Uterus (tissue), 2 donors: ENCODE results near the gene EXOC4.
"Not testable (repeated sequence)": the region's sequence is repeated elsewhere in the genome, so short reads cannot be mapped to it uniquely, and the experiment has no call there.

ENCODE experiments used
- CTCF ChIP-seq, 4 experiments: fragments of 200-600 bp in 2 of 4; fragments of 450-650 bp in 2 of 4; sonication (generic) in 2 of 4; IDR thresholded peaks; one replicate each; pipeline ENCODE4 v1.5.1; 2016 to 2019; ENCODE audit warnings: antibody characterized with exemption in 4 of 4, mild to moderate bottlenecking in 2 of 4, moderate library complexity in 1 of 4
- POLR2A ChIP-seq, 2 donors: fragments of 450-650 bp; IDR thresholded peaks; one replicate each; pipeline ENCODE4 v1.6.1; 2016; ENCODE audit warnings: antibody characterized with exemption in 2 of 2, mild to moderate bottlenecking in 1 of 2, moderate library complexity in 1 of 2

DNA sequence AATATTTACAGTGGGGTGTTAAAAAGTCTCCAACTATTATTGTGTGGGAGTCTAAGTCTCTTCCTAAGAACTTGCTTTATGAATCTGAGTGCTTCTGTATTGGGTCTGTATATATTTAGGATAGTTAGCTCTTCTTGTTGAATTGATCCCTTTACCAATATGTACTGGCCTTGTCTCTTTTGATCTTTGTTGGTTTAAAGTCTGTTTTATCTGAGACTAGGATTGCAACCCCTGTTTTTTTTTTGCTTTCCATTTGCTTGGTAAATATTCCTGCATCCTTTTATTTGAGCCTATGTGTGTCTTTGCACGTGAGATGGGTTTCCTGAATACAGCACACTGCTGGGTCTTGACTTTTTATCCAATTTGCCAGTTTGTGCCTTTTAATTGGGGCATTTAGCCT is 75.1 kb downstream of the EXOC4 start:
- not testable (repeated sequence) for TF ChIP-seq CTCF, POLR2A (IDR thresholded peaks at IDR 0.05)
